Testis (tissue), 3 donors: ENCODE results near the gene ZBTB11. TPM values are rescaled to one million over a fixed set of nuclear protein-coding genes. Genes with fewer than 3 reads are reported as not detected.
"Not testable (repeated sequence)": the region's sequence is repeated elsewhere in the genome, so short reads cannot be mapped to it uniquely, and the experiment has no call there.

Source experiments
- DNase-seq: peaks from one replicate; pipeline ENCODE4 v3.0.0-alpha.2; 2019
- H3K27ac ChIP-seq, 2 donors: fragments of 200-600 bp; sonication (generic); one replicate each; pipeline ENCODE4 v1.5.1; 2019
- H3K27me3 ChIP-seq: fragments of 200-600 bp; sonication (generic); one replicate; pipeline ENCODE4 v1.5.1; 2019
- H3K36me3 ChIP-seq: fragments of 200-600 bp; sonication (generic); one replicate; pipeline ENCODE4 v1.5.1; 2017; ENCODE audit warnings: low read depth; ENCODE audit errors: missing control alignments
- H3K4me1 ChIP-seq: fragments of 200-600 bp; sonication (generic); one replicate; pipeline ENCODE4 v1.5.1; 2019
- H3K4me3 ChIP-seq, 2 donors: fragments of 200-600 bp; sonication (generic); one replicate each; pipeline ENCODE4 v1.5.1; 2017 to 2019
- H3K9me3 ChIP-seq: fragments of 200-600 bp; sonication (generic); one replicate; pipeline ENCODE4 v1.5.1; 2017
- CTCF ChIP-seq, 3 experiments: fragments of 450-650 bp in 2 of 3; fragments of 200-600 bp in 1 of 3; sonication (generic) in 1 of 3; IDR thresholded peaks; one replicate each; pipeline ENCODE4 v1.5.1; 2016 to 2019; ENCODE audit warnings: antibody characterized with exemption in 3 of 3, mild to moderate bottlenecking in 2 of 3, moderate library complexity in 1 of 3
- POLR2A ChIP-seq: fragments of 450-650 bp; IDR thresholded peaks from one replicate; pipeline ENCODE4 v1.6.1; 2017; ENCODE audit warnings: antibody characterized with exemption, mild to moderate bottlenecking, moderate library complexity
- WGBS, 2 donors: methylation state at CpG; one replicate each; pipeline ENCODE4 v1.1.5; 2018; 5-methylcytosine and 5-hydroxymethylcytosine counted together
- intact Hi-C: fragments of 100-400 bp; cut with DNase I; formaldehyde crosslinking; loops from one replicate; pipeline ENCODE4 v1.15.1; 2023; ENCODE audit warnings: low total_unique reads
- polyA plus RNA-seq: library from polyadenylated mRNA; stranded (reverse); fragments of 350-450 nt; fragmentation: Illumina TruSeq; extraction: RNeasy Lipid Tissue Mini Kit (QIAGEN cat#74804); gene quantifications from one replicate; pipeline ENCODE4 v1.2.3, GENCODE V29; 2014; ENCODE audit warnings: low read depth, low replicate concordance; ENCODE audit not compliant: insufficient read depth
- total RNA-seq, 2 donors: library from RNA; depleted of rRNA; stranded (reverse); fragments of >200 nt; gene quantifications; one replicate each; pipeline ENCODE4 v1.2.3, GENCODE V29; 2016

The ZBTB11 gene
- total and polyA plus RNA-seq, 3 donors from 2014 or later: 14.8 to 37.4 (median 32.8) TPM

GRCh38 chr3:101680466-101680865 is 3.5 kb upstream of the ZBTB11 start:
- no peak for TF ChIP-seq POLR2A
- TF ChIP-seq CTCF (IDR thresholded peaks at IDR 0.05): no peak
- no peak overlapping the region for H3K27ac ChIP-seq
- no peaks in the 10 kb centered on the region for H3K9me3 ChIP-seq
- 64 to 67% methylated on average over 4 of the region's 4 CpGs for WGBS, 2 donors
- H3K36me3 ChIP-seq: no peaks in the 10 kb centered on the region
- no peaks in the 10 kb centered on the region for H3K27me3 ChIP-seq
- intact Hi-C loops: loop anchor here (10.0 kb wide), 1 partner anchor 106 kb away; the partner anchor contains the start of gene PCNP
- peaks cover 23% of the 10 kb centered on the region for H3K4me1 ChIP-seq
- DNase-seq: no peak
- no peak overlapping the region for H3K4me3 ChIP-seq

- peaks cover 18% of the 10 kb centered on the region for H3K4me1 ChIP-seq
- intact Hi-C loops: not testable (repeated sequence)
These were observed 1.9 kb upstream of the ZBTB11 start for GRCh38 chr3:101678837-101679236.

GRCh38 chr3:101677436-101678286 is 729 bp upstream of the ZBTB11 start:
- TF ChIP-seq CTCF (IDR thresholded peaks at IDR 0.05): no peak
- intact Hi-C loops: no loop called here
- H3K4me1 ChIP-seq: peaks cover 18% of the 10 kb centered on the region
- no peaks in the 10 kb centered on the region for H3K27me3 ChIP-seq
- 22 to 41% methylated on average over 20 to 29 of the region's 29 CpGs for WGBS, 2 donors
- H3K27ac ChIP-seq: peak overlapping the region in 1 of 2 donors; percentile 97
- peak overlapping the region; percentile 97 to 98 for H3K4me3 ChIP-seq
- DNase-seq: no peak
- no peaks in the 10 kb centered on the region for H3K9me3 ChIP-seq
- H3K36me3 ChIP-seq: no peaks in the 10 kb centered on the region

More at GRCh38 chr3:101678837-101679236, 1.9 kb upstream of the ZBTB11 start:
- H3K9me3 ChIP-seq, H3K36me3 ChIP-seq, H3K27me3 ChIP-seq, H3K27ac ChIP-seq, DNase-seq, H3K4me3 ChIP-seq: not testable (repeated sequence)
- 36 to 37% methylated on average over 2 of the region's 2 CpGs for WGBS, 2 donors

- Histone ChIP-seq H3K36me3 (no peaks in the 10 kb centered on the region), H3K27me3 (no peaks in the 10 kb centered on the region), H3K4me1 (peaks cover 18% of the 10 kb centered on the region), H3K9me3 (no peaks in the 10 kb centered on the region), H3K4me3 (peak overlapping the region; percentile 97 to 98), H3K27ac (peak overlapping the region; percentile 97)
- WGBS, 2 donors: 1% methylated on average over 34 of the region's 57 CpGs; no CpG with 5 or more reads in 1 of the 2 donors
- DNase-seq: peak; percentile 95
- TF ChIP-seq CTCF (IDR thresholded peaks at IDR 0.05): no peak
- TF ChIP-seq POLR2A: no peak
- intact Hi-C loops: no loop called here
These were observed 642 bp downstream of the ZBTB11 start for GRCh38 chr3:101676216-101676764.

GRCh38 chr3:101675709-101676215 is 1.2 kb downstream of the ZBTB11 start:
- H3K4me1 ChIP-seq: peaks cover 18% of the 10 kb centered on the region
- intact Hi-C loops: no loop called here
- H3K9me3 ChIP-seq: no peaks in the 10 kb centered on the region
- peak; percentile 57 for DNase-seq
- no peaks in the 10 kb centered on the region for H3K27me3 ChIP-seq
- WGBS, 2 donors: 2 to 3% methylated on average over 26 to 27 of the region's 27 CpGs
- TF ChIP-seq POLR2A: no peak
- no peak for TF ChIP-seq CTCF (IDR thresholded peaks at IDR 0.05)
- peak overlapping the region; percentile 97 to 98 for H3K4me3 ChIP-seq
- H3K36me3 ChIP-seq: no peaks in the 10 kb centered on the region
- peak overlapping the region; percentile 97 for H3K27ac ChIP-seq
